K562 (cell line): ENCODE data around the gene HEXD. TPM values are rescaled to one million over a fixed set of nuclear protein-coding genes. Genes with fewer than 3 reads are reported as not detected.
A peak's percentile ranks its signal among the peaks of the same experiment; 100 is the strongest.

Experiments used
- ATF7 ChIP-seq: fragments of 450-650 bp; IDR thresholded peaks from 2 replicates; pipeline ENCODE4 v1.7.1; 2014; ENCODE audit warnings: mild to moderate bottlenecking, moderate library complexity
- CEBPG ChIP-seq, 3 experiments: fragments of 200-800 bp in 1 of 3; sonication (Bioruptor generic) in 1 of 3; sonication (generic) in 1 of 3; formaldehyde crosslinking in 1 of 3; IDR thresholded peaks in 2 of 3; conservative IDR thresholded peaks in 1 of 3; 2 replicates each; pipeline versions ENCODE4 v1.6.1 to v1.8.0; 2016 to 2022; ENCODE audit warnings: missing compliant biosample characterization in 2 of 3, missing genetic modification characterization in 2 of 3, mild to moderate bottlenecking in 1 of 3, missing genetic modification reagents in 1 of 3
- DNMT1 ChIP-seq: fragments of 450-650 bp; IDR thresholded peaks from 2 replicates; pipeline ENCODE4 v1.6.1; 2016; ENCODE audit warnings: antibody characterized with exemption, mild to moderate bottlenecking
- MAFG ChIP-seq: fragments of 450-650 bp; conservative IDR thresholded peaks from 2 replicates; pipeline ENCODE4 v1.6.1; 2016; ENCODE audit warnings: missing genetic modification characterization, missing compliant biosample characterization
- MAX ChIP-seq: sonication (generic); formaldehyde crosslinking; IDR thresholded peaks from 2 replicates; pipeline ENCODE4 v1.9.0; 2022; ENCODE audit warnings: mild to moderate bottlenecking, missing genetic modification reagents
- MIER1 ChIP-seq: fragments of 450-650 bp; IDR thresholded peaks from 2 replicates; pipeline ENCODE4 v1.6.1; 2016; ENCODE audit warnings: antibody characterized with exemption, mild to moderate bottlenecking, low read depth
- NONO ChIP-seq, 2 experiments: fragments of 200-400 bp in 1 of 2; fragments of 450-650 bp in 1 of 2; formaldehyde crosslinking in 1 of 2; IDR thresholded peaks; 2 replicates each; pipeline ENCODE4 v1.6.1; 2017; ENCODE audit warnings: low read depth in 2 of 2, mild to moderate bottlenecking in 2 of 2, moderate library complexity in 2 of 2, low read length in 1 of 2
- SMC3 ChIP-seq: conservative IDR thresholded peaks from 2 replicates; pipeline ENCODE4 v1.6.1; 2011; ENCODE audit warnings: low read depth, low read length, improper control_type of control experiment; ENCODE audit not compliant: insufficient read depth
- SNAPC5 ChIP-seq: fragments of 250-450 bp; sonication (Bioruptor Pico); IDR thresholded peaks from 2 replicates; pipeline ENCODE4 v1.8.0; 2021; ENCODE audit warnings: moderate library complexity, mild to moderate bottlenecking, inconsistent platforms
- STAT6 ChIP-seq: sonication (generic); formaldehyde crosslinking; IDR thresholded peaks from 2 replicates; pipeline ENCODE4 v1.8.1; 2023; ENCODE audit warnings: mild to moderate bottlenecking, missing genetic modification reagents
- TAF15 ChIP-seq: fragments of 200-400 bp; formaldehyde crosslinking; IDR thresholded peaks from 2 replicates; pipeline ENCODE4 v1.6.1; 2017; ENCODE audit warnings: mild to moderate bottlenecking, low read depth, low read length, moderate library complexity
- ZFP1 ChIP-seq: fragments of 450-650 bp; formaldehyde crosslinking; IDR thresholded peaks from 2 replicates; pipeline ENCODE4 v1.4.0; 2020; ENCODE audit warnings: mild to moderate bottlenecking, mixed read lengths
- ZKSCAN8 ChIP-seq: fragments of 200-800 bp; sonication (Bioruptor generic); IDR thresholded peaks from 2 replicates; pipeline ENCODE4 v1.6.1; 2016; ENCODE audit warnings: missing genetic modification characterization, missing compliant biosample characterization
- ZNF146 ChIP-seq: IDR thresholded peaks from one replicate; pipeline ENCODE4 v1.6.1; 2018; ENCODE audit warnings: missing compliant biosample characterization; ENCODE audit not compliant: unreplicated experiment
- ZNF583 ChIP-seq: fragments of 250-450 bp; sonication (Bioruptor Pico); IDR thresholded peaks from 2 replicates; pipeline ENCODE4 v1.4.0; 2020
- ZNF830 ChIP-seq: fragments of 250-450 bp; sonication (Bioruptor Pico); IDR thresholded peaks from 2 replicates; pipeline ENCODE4 v1.5.0; 2021; ENCODE audit warnings: mild to moderate bottlenecking
- polyA plus RNA-seq, 8 experiments: library from polyadenylated mRNA; depleted of rRNA in 4 of 8; stranded (reverse) in 5 of 8; unstranded in 3 of 8; fragments of >200 nt; fragmentation: Nextera tagmentation in 2 of 8; fragmentation: Illumina TruSeq in 1 of 8; extraction: Ambion mirVana in 2 of 8; extraction: Trizol in 1 of 8; gene quantifications; 2 replicates each; pipeline versions ENCODE4 v1.2.1 to v1.2.3, GENCODE V29; 2011 to 2014; ENCODE audit warnings: inconsistent platforms in 1 of 8, missing spikeins in 1 of 8
- total RNA-seq, 7 experiments: library from RNA; depleted of rRNA in 6 of 7; stranded (reverse); fragments of >200 nt in 6 of 7; fragmentation: Illumina TruSeq in 2 of 7; extraction: Trizol in 2 of 7; gene quantifications; 2 replicates each; pipeline versions ENCODE4 v1.2.1 to v1.2.3, GENCODE V29; 2011 to 2021; ENCODE audit warnings: low replicate concordance in 1 of 7
- TF ChIP-seq, protein P1 (sequence below): sonication (generic); formaldehyde crosslinking; IDR thresholded peaks from 2 replicates; pipeline ENCODE4 v1.8.1; 2023; ENCODE audit warnings: mild to moderate bottlenecking, missing genetic modification reagents

Gene HEXD
- total and polyA plus RNA-seq, 9 of the 15 experiments (the other 6 are each of a cell fraction or from before 2014, with no cell fraction given), result 1.0 to 25.3 (median 10.0) TPM

DNA sequence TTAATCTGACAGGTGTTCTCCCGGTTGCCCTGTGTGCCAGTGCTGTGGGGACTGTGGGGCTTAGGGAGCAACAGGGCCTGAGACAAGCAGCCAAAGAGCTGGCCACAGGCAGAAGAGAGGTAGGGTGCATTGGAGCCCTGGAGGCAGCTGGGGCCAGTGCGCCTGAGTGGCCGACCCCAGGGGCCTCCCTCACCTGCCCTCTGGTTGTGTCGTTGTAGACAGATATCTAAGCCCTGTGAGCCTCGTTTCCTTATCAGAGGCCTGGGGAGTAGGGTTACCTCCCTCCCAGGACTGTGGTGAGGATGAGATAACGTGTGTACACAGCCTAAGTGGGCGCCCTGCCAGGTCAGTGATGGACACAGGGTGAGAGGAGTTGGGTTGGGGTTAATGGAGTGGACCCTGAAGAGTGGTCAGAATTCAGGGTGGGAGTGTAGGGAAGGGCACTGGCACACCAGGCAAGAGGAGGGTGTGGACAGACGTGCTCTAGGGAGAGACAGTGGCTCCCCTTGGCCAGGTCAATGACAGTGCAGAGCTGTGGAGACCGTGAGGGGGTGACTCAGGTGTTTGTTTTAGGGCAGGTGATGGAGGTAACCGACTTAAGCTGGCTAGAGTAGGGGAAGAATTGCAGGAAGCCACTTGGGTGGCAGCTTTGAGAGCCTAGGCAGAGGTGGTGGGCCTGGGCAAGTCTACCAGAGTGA lies 43.8 kb downstream of the HEXD start (continued):
- peak; percentile 65 for TF ChIP-seq MAFG (tag)
- no peak; the same call in 1 of the 2 replicates for TF ChIP-seq ZNF583 (CRISPR knock-in tag)
- no peak for TF ChIP-seq CEBPG (CRISPR knock-in tag; IDR thresholded peaks at IDR 0.05)
- TF ChIP-seq CEBPG (tag; conservative IDR thresholded peaks at IDR 0.05 in 1 of 2, IDR thresholded peaks at IDR 0.05 in 1 of 2), result no peak
- no peak for TF ChIP-seq DNMT1
- peak in 1 of 2 experiments; percentile 94; a peak in 2 of 4 replicates for TF ChIP-seq NONO (IDR thresholded peaks at IDR 0.05; ENCODE audit: low read depth in 2 of 2, low read length in 1 of 2)
- no peak for TF ChIP-seq SNAPC5 (CRISPR knock-in tag)
- no peak for TF ChIP-seq ZFP1 (CRISPR knock-in tag)
- TF ChIP-seq STAT6 (CRISPR knock-in tag), result no peak
- TF ChIP-seq TAF15, result no peak
- TF ChIP-seq ZNF830 (CRISPR knock-in tag), result no peak
- no peak for TF ChIP-seq MIER1
- TF ChIP-seq MAX (CRISPR knock-in tag), result peak; percentile 54; the same call in 1 of the 2 replicates
- peak; percentile 89 for TF ChIP-seq ATF7
- TF ChIP-seq, protein P1, sequence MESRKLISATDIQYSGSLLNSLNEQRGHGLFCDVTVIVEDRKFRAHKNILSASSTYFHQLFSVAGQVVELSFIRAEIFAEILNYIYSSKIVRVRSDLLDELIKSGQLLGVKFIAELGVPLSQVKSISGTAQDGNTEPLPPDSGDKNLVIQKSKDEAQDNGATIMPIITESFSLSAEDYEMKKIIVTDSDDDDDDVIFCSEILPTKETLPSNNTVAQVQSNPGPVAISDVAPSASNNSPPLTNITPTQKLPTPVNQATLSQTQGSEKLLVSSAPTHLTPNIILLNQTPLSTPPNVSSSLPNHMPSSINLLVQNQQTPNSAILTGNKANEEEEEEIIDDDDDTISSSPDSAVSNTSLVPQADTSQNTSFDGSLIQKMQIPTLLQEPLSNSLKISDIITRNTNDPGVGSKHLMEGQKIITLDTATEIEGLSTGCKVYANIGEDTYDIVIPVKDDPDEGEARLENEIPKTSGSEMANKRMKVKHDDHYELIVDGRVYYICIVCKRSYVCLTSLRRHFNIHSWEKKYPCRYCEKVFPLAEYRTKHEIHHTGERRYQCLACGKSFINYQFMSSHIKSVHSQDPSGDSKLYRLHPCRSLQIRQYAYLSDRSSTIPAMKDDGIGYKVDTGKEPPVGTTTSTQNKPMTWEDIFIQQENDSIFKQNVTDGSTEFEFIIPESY (CRISPR knock-in tag), result no peak; the same call in 1 of the 2 replicates
- no peak for TF ChIP-seq ZKSCAN8 (CRISPR knock-in tag)
- no peak for TF ChIP-seq SMC3
- no peak for TF ChIP-seq ZNF146 (CRISPR knock-in tag)
